Heart left ventricle (tissue), 16 donors: ENCODE data around the gene ATXN1. TPM values are rescaled to one million over a fixed set of nuclear protein-coding genes. Genes with fewer than 3 reads are reported as not detected.

Experiments used
- ATAC-seq, 4 donors: fragments of 200-7000 bp; cut with Tn5 transposase; one replicate each; pipeline ENCODE4 v1.9.1; 2020 to 2022; ENCODE audit warnings: moderate library complexity in 4 of 4, mild to moderate bottlenecking in 3 of 4, moderate number of reproducible peaks in 1 of 4
- DNase-seq, 5 donors: peaks; one replicate each; pipeline ENCODE4 v3.0.0-alpha.2; 2020
- H3K27ac ChIP-seq, 12 donors: fragments of 200-600 bp; sonication (generic) in 4 of 12; one replicate each; pipeline versions ENCODE4 v1.5.0 to v1.8.0; 2016 to 2022; ENCODE audit warnings: mild to moderate bottlenecking in 2 of 12
- H3K27me3 ChIP-seq, 9 donors: fragments of 200-600 bp; sonication (generic) in 2 of 9; one replicate each; pipeline versions ENCODE4 v1.5.1 to v1.8.0; 2016 to 2022; ENCODE audit warnings: mild to moderate bottlenecking in 3 of 9
- H3K36me3 ChIP-seq, 9 donors: fragments of 200-600 bp; sonication (generic) in 2 of 9; one replicate each; pipeline versions ENCODE4 v1.5.0 to v1.8.0; 2018 to 2022; ENCODE audit warnings: mild to moderate bottlenecking in 2 of 9
- H3K4me1 ChIP-seq, 12 donors: fragments of 200-600 bp; sonication (generic) in 4 of 12; one replicate each; pipeline versions ENCODE4 v1.5.0 to v1.8.0; 2016 to 2022; ENCODE audit warnings: mild to moderate bottlenecking in 3 of 12
- H3K4me3 ChIP-seq, 12 donors: fragments of 200-600 bp; sonication (generic) in 4 of 12; one replicate each; pipeline versions ENCODE4 v1.5.0 to v1.8.0; 2017 to 2022; ENCODE audit warnings: mild to moderate bottlenecking in 9 of 12, moderate library complexity in 4 of 12
- H3K9me3 ChIP-seq, 12 donors: fragments of 200-600 bp; sonication (generic) in 4 of 12; one replicate each; pipeline versions ENCODE4 v1.5.0 to v1.8.0; 2016 to 2022; ENCODE audit warnings: mild to moderate bottlenecking in 1 of 12
- CTCF ChIP-seq, 12 donors: fragments of 200-600 bp; sonication (generic) in 4 of 12; IDR thresholded peaks; one replicate each; pipeline versions ENCODE4 v1.5.0 to v1.8.0; 2018 to 2022; ENCODE audit warnings: antibody characterized with exemption in 12 of 12, mild to moderate bottlenecking in 5 of 12
- POLR2A ChIP-seq, 2 donors: fragments of 450-650 bp; IDR thresholded peaks; one replicate each; pipeline ENCODE4 v1.6.1; 2017; ENCODE audit warnings: antibody characterized with exemption in 2 of 2, mild to moderate bottlenecking in 2 of 2, moderate library complexity in 2 of 2
- WGBS, 4 donors: extraction: QIAGEN DNeasy Blood & Tissue Kit in 2 of 4; methylation state at CpG; one replicate each; pipeline versions ENCODE4 v1.1.5 to v1.1.7; 2013 to 2018; 5-methylcytosine and 5-hydroxymethylcytosine counted together
- intact Hi-C, 10 donors: fragments of 100-400 bp; cut with DNase I; formaldehyde crosslinking; loops; one replicate each; pipeline versions ENCODE4 v1.11.1 to v1.14.2; 2022
- polyA plus RNA-seq, 2 donors: library from polyadenylated mRNA; stranded (reverse); fragments of 200-250 nt; gene quantifications; one replicate each; pipeline ENCODE4 v1.2.3, GENCODE V29; 2013
- total RNA-seq, 9 donors: library from RNA; depleted of rRNA in 2 of 9; stranded (reverse); fragments of >200 nt in 2 of 9; fragmentation: NEBNext Ultra II Directional in 3 of 9; extraction: Animal tissue kit (Norgen Biotek cat#: 25700) in 3 of 9; gene quantifications; one replicate each; pipeline versions ENCODE4 v1.1.0 to v1.2.4, GENCODE V29; 2016 to 2023
- donor health status: ischemic (EF 13 %, LVEDD 7.1; RV severe dilation, severe dysfunction).
- donor health status: healthy with polysubstance abuse.
- donor health status: DM: no; HTN: yes; CAD: no.
- donor health status: DM: no; HTN: no; CAD: no.
- donor health status: ischemic (EF 25% LVEDD 6.9; RV normal size, moderate dysfunction).
- donor health status: ischemic (EF 25% LVEDD 5.7; RV mildly dilated, moderate dysfunction).
- donor health status: healthy.
- donor health status: DM: yes; HTN: yes; CAD: no.
- donor health status: ischemic (EF 35%, LVEDD 5.7; RV mildly dilated, moderate dysfunction).
- donor health status: nonischemic (EF 11% LVEDD 7.7; RV severe dilation, severe dysfunction).
- donor health status: DM: yes; HTN: yes; CAD: no.
- donor health status: PGD.
- donor health status: ischemic (EF 29% LVEDD 5.4; RV normal size, mild dysfunction).
- donor health status: nonischemic (EF 23%, LVEDD 6.1; RV moderate dilation, normal function).

Gene ATXN1
- total and polyA plus RNA-seq, 11 donors: 8.7 to 51.8 (median 36.0) TPM

DNA sequence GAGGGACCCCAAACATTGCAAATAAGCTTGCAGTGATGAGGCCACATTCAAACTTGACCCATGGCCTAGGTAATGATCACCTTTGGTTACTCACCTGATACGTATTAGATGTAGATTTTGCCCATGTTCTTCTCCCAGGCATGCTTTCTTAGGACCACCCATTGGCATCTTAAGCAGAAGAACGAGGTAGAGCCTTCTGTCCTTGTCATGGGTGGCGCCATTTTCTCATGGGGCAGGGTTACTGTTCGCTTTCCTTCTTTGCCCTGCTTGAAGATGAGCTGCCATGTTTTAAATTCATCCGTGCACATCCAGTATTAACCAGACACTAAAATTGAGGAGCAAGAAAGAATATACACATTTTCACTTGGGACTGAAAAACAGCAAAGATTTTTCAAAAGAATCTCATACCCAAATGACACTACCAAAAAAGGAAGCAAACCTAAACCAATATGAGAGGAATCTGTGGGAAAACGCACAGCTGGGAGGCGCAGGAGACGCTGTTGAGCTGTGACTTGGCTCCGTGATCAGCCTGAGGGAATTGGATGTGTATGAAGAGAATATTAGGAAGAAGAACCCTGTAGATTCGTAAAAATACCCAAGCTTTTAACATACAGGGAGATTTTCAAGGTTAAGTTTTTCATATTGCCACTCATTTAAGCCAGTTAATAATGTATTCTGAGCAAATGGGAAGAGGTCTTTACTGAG, 486.2 kb downstream of the ATXN1 start:
- ATAC-seq (no peak), DNase-seq (no peak)
- no peaks in the 10 kb centered on the region for H3K27me3 ChIP-seq
- H3K27ac ChIP-seq: no peak overlapping the region
- no peak overlapping the region for H3K4me3 ChIP-seq
- WGBS, 4 donors: 86 to 91% (median 90%) methylated on average over 10 of the region's 10 CpGs
- H3K36me3 ChIP-seq: peaks cover 0 to 31% (median 0%) of the 10 kb centered on the region in 9 donors
- H3K9me3 ChIP-seq: no peaks in the 10 kb centered on the region
- no peak for TF ChIP-seq POLR2A (IDR thresholded peaks at IDR 0.05)
- no peak for TF ChIP-seq CTCF (IDR thresholded peaks at IDR 0.05)
- intact Hi-C loops: loop anchor here in 4 of 10 donors (5.0 to 10.0 kb wide), 4 partner anchors 33 to 50 kb away; partner anchors contain the start of gene GMPR (in 1 of the 4)
- peaks cover 0 to 32% (median 9%) of the 10 kb centered on the region in 12 donors for H3K4me1 ChIP-seq

DNA sequence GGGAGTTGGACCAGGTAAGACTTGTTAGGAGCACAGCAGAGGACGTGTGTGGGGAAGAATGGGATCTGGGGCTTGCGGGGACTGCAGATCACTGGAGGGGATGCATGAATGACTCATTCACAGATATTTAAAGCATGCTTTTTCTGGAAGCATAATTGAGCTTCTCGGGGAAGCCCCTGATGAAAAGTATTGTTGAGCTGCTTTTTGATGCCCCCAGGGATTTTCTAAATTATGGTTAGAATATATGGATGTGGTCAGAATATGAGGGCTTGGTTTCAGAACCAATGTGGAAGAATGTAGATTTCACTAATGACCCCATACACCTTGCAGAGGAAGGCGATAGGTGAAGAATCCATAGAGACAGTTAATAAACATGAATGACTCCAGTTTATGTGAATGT, 486.8 kb downstream of the ATXN1 start:
- no peak overlapping the region for H3K27ac ChIP-seq
- WGBS, 4 donors: 70 to 80% (median 73%) methylated on average over 4 of the region's 4 CpGs

DNA sequence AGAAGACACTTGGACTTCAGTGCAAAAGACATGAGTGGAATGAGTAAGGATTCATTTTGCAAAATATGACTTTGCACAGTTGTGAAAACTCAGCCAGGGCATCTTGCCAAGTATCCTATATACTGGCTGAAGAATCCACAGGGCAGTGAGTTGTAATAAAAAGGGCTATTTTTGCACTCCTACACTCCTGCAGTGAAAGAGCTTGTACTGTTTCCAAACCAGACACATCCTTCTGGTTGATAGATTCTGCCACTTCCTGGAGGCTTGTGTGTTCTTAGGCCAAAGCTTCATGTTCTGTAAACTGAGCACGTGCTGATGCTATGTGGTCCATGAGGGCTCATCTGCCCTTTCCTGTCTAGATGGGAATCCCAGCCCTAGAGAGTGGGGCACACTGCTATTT, 488.0 kb downstream of the ATXN1 start:
- Histone ChIP-seq H3K27ac (peak overlapping the region in 1 of 12 donors; percentile 3), H3K4me1 (peaks cover 0 to 28% (median 7%) of the 10 kb centered on the region in 12 donors)
- WGBS, 4 donors: 29 to 60% (median 42%) methylated on average over 1 of the region's 1 CpG

More for the DNA sequence above, 486.8 kb downstream of the ATXN1 start:
- no peak overlapping the region for H3K4me3 ChIP-seq
- peaks cover 0 to 29% (median 0%) of the 10 kb centered on the region in 9 donors for H3K36me3 ChIP-seq
- no peak for ATAC-seq
- intact Hi-C loops: loop anchor here in 2 of 10 donors (10.0 kb wide), 1 partner anchor 50 kb away; no protein-coding TSS in a partner anchor
- peaks cover 0 to 32% (median 9%) of the 10 kb centered on the region in 12 donors for H3K4me1 ChIP-seq
- no peaks in the 10 kb centered on the region for H3K27me3 ChIP-seq
- no peaks in the 10 kb centered on the region for H3K9me3 ChIP-seq
- no peak for DNase-seq
- TF ChIP-seq CTCF (IDR thresholded peaks at IDR 0.05): no peak
- TF ChIP-seq POLR2A (IDR thresholded peaks at IDR 0.05): no peak

More for the DNA sequence above, 488.0 kb downstream of the ATXN1 start:
- TF ChIP-seq CTCF (IDR thresholded peaks at IDR 0.05) (no peak), POLR2A (IDR thresholded peaks at IDR 0.05) (no peak)
- H3K27me3 ChIP-seq: no peaks in the 10 kb centered on the region
- H3K36me3 ChIP-seq: peaks cover 0 to 21% (median 0%) of the 10 kb centered on the region in 9 donors
- H3K4me3 ChIP-seq: no peak overlapping the region
- DNase-seq (no peak), ATAC-seq (no peak)
- intact Hi-C loops: loop anchor here in 2 of 10 donors (10.0 kb wide), 1 partner anchor 48 kb away; no protein-coding TSS in a partner anchor
- no peaks in the 10 kb centered on the region for H3K9me3 ChIP-seq
